ENCODE results near the gene SLFN12L. TPM values are rescaled to one million over a fixed set of nuclear protein-coding genes. Genes with fewer than 3 reads are reported as not detected.
"Not testable (repeated sequence)": the region's sequence is repeated elsewhere in the genome, so short reads cannot be mapped to it uniquely, and the experiment has no call there.

SLFN12L gene
- total and polyA plus RNA-seq, 9 of the 15 experiments (the other 6 are each of a cell fraction or from before 2014, with no cell fraction given), result 0.04 to 0.31 (median 0.08) TPM; not detected in 3

DNA sequence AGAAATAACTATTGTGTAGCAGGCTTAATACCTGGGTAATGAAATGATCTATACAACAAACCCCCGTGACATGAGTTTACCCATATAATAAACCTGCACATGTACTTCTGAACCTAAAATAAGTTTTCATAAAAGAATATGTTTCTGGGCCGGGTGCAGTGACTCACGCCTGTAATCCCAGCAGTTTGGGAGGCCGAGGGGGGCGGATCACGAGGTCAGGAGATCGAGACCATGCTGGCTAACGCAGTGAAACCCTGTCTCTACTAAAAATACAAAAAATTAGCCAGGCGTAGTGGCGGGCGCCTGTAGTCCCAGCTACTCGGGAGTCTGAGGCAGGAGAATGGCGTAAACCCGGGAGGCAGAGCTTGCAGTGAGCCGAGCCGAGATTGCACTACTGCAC lies 25.7 kb upstream of the SLFN12L start:
- H3K79me2 ChIP-seq (ENCODE audit: control insufficient read depth, insufficient read depth, low read length), result peaks cover 13% of the 10 kb centered on the region
- H3K27me3 ChIP-seq (ENCODE audit: control insufficient read depth in 2 of 2, insufficient read depth in 2 of 2, low read length in 2 of 2); ATAC-seq; H3K36me3 ChIP-seq (ENCODE audit: control insufficient read depth, insufficient read depth, low read length); FAIRE-seq; BruUV-seq (replicated peaks); DNase-seq (ENCODE audit: extremely low read depth in 1 of 4, low spot score in 3 of 4); H3K9me3 ChIP-seq (replicated peaks; ENCODE audit: control insufficient read depth, insufficient read depth, low read depth, low read length); H3K27ac ChIP-seq (ENCODE audit: extremely low read depth, low read depth, low read length); CTCF ChIA-PET (ENCODE audit: low intra/inter-chr PET ratio); in situ Hi-C loops (cut with MboI); H3K9me1 ChIP-seq (ENCODE audit: control insufficient read depth, insufficient read depth, low read length); intact Hi-C loops (cut with micrococcal nuclease); H3K4me3 ChIP-seq; H4K20me1 ChIP-seq (replicated peaks; ENCODE audit: control insufficient read depth, insufficient read depth, low read length); TF ChIP-seq NR2C1 (IDR thresholded peaks at IDR 0.05): not testable (repeated sequence)
- POLR2A ChIA-PET, result interaction anchor here (0.6 to 8.6 kb wide), 4 partner anchors 11 to 581 kb away, joined by 3 to 122 read pairs (median 4); partner anchors contain the start of gene PEX12
- peak overlapping the region in 1 of 2 experiments; percentile 59; a peak in 1 of 4 replicates for H3K9ac ChIP-seq (ENCODE audit: insufficient read depth in 1 of 2, low read depth in 2 of 2, low read length in 2 of 2)
- H3K4me1 ChIP-seq (replicated peaks in 1 of 2; ENCODE audit: control insufficient read depth in 2 of 2, insufficient read depth in 2 of 2, low read length in 2 of 2), result peaks cover 19 to 45% of the 10 kb centered on the region in 2 experiments
- WGBS (ENCODE audit: insufficient coverage, low coverage, missing lambda C conversion rate), result 12% methylated on average over 15 of the region's 16 CpGs
- peak overlapping the region; percentile 57; the same call in 1 of the 2 replicates for H3K4me2 ChIP-seq (ENCODE audit: insufficient read depth, low read length)
- peak overlapping the region; percentile 53 for H2AFZ ChIP-seq (ENCODE audit: low read depth, low read length)
- TF ChIP-seq NR2C1 (tag; IDR thresholded peaks at IDR 0.05), result 0 out of 2 replicates have a peak, but pooled peaks have one; percentile 20
- TF ChIP-seq ADNP (tag; IDR thresholded peaks at IDR 0.05), result 0 out of 2 replicates have a peak, but pooled peaks have one; percentile 40
- peak; percentile 45 for TF ChIP-seq SMAD4 (CRISPR knock-in tag; conservative IDR thresholded peaks at IDR 0.05)
- peak; percentile 48 for TF ChIP-seq L3MBTL2 (IDR thresholded peaks at IDR 0.05)
- peak; percentile 22; the same call in 1 of the 2 replicates for TF ChIP-seq ARID1B (IDR thresholded peaks at IDR 0.05)
- TF ChIP-seq, protein P1, sequence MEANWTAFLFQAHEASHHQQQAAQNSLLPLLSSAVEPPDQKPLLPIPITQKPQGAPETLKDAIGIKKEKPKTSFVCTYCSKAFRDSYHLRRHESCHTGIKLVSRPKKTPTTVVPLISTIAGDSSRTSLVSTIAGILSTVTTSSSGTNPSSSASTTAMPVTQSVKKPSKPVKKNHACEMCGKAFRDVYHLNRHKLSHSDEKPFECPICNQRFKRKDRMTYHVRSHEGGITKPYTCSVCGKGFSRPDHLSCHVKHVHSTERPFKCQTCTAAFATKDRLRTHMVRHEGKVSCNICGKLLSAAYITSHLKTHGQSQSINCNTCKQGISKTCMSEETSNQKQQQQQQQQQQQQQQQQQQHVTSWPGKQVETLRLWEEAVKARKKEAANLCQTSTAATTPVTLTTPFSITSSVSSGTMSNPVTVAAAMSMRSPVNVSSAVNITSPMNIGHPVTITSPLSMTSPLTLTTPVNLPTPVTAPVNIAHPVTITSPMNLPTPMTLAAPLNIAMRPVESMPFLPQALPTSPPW (CRISPR knock-in tag; IDR thresholded peaks at IDR 0.05), result peak; percentile 32; the same call in 1 of the 2 replicates
- peak; percentile 43; the same call in 1 of the 2 replicates for TF ChIP-seq SMARCE1 (IDR thresholded peaks at IDR 0.05)
- peak; percentile 52; the same call in 1 of the 2 replicates for TF ChIP-seq EGR1 (conservative IDR thresholded peaks at IDR 0.05)
- 0 out of 4 replicates have a peak, but pooled peaks of 1 of the 2 experiments have one; percentile 13 for TF ChIP-seq KDM1A (IDR thresholded peaks at IDR 0.05)
- peak; percentile 41; the same call in 1 of the 2 replicates for TF ChIP-seq CXXC5 (CRISPR knock-in tag; IDR thresholded peaks at IDR 0.05)
- peak; percentile 69; the same call in 1 of the 2 replicates for TF ChIP-seq DPF2 (IDR thresholded peaks at IDR 0.05)
- TF ChIP-seq, protein P2, sequence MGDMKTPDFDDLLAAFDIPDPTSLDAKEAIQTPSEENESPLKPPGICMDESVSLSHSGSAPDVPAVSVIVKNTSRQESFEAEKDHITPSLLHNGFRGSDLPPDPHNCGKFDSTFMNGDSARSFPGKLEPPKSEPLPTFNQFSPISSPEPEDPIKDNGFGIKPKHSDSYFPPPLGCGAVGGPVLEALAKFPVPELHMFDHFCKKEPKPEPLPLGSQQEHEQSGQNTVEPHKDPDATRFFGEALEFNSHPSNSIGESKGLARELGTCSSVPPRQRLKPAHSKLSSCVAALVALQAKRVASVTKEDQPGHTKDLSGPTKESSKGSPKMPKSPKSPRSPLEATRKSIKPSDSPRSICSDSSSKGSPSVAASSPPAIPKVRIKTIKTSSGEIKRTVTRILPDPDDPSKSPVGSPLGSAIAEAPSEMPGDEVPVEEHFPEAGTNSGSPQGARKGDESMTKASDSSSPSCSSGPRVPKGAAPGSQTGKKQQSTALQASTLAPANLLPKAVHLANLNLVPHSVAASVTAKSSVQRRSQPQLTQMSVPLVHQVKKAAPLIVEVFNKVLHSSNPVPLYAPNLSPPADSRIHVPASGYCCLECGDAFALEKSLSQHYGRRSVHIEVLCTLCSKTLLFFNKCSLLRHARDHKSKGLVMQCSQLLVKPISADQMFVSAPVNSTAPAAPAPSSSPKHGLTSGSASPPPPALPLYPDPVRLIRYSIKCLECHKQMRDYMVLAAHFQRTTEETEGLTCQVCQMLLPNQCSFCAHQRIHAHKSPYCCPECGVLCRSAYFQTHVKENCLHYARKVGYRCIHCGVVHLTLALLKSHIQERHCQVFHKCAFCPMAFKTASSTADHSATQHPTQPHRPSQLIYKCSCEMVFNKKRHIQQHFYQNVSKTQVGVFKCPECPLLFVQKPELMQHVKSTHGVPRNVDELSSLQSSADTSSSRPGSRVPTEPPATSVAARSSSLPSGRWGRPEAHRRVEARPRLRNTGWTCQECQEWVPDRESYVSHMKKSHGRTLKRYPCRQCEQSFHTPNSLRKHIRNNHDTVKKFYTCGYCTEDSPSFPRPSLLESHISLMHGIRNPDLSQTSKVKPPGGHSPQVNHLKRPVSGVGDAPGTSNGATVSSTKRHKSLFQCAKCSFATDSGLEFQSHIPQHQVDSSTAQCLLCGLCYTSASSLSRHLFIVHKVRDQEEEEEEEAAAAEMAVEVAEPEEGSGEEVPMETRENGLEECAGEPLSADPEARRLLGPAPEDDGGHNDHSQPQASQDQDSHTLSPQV (IDR thresholded peaks at IDR 0.05), result peak; percentile 68

Measured in K562 (cell line).